A172 (cell line): ENCODE data around the gene ARID2. TPM values are rescaled to one million over a fixed set of nuclear protein-coding genes. Genes with fewer than 3 reads are reported as not detected.

Source experiments
- DNase-seq: peaks from one replicate; pipeline ENCODE4 v3.0.0-alpha.2; 2015; ENCODE audit warnings: low spot score
- total RNA-seq: library from RNA; depleted of rRNA; stranded (reverse); fragments of >200 nt; shearing (Covaris generic); gene quantifications from 2 replicates; pipeline ENCODE4 v1.2.3, GENCODE V29; 2014

The ARID2 gene
- total RNA-seq, 1 experiment from 2014 or later = 9.9 TPM

DNA sequence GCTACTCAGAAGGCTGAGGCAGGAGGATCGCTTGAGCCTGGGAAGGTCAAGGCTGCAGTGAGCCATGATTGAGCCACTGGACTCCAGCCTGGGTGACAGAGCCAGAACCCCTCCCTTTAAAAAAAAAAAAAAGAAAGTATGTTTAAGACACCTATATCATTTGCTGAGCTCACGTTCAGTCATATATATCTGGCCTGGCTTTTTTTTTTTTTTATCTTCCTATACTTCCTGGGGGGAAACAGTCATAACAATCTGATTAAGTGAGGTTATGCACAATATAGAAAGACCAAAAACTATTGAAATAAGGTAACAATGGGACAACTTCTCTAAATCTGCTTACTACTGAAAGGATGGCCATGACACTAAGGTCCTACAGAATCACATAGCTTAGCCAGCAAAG lies 9.4 kb upstream of the ARID2 start:
- no peak for DNase-seq

DNA sequence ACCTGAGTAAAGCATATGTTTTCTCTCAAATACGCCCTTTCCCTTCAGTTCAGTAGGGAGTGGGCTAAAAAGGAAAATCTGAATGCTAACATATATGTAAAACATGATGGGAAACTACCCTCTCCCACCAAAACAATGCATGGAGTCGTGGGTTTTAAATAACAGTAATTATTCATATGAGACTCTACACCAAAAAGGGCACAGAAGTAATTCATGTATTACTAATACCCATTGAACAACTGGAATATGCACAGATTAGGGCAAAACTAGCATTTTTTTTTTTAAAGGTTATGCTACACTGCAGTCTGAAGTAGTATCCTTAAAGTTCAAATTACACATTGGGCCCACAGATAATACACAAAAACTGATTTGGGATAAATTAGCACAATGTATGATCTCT lies 8.1 kb upstream of the ARID2 start:
- DNase-seq = no peak

DNA sequence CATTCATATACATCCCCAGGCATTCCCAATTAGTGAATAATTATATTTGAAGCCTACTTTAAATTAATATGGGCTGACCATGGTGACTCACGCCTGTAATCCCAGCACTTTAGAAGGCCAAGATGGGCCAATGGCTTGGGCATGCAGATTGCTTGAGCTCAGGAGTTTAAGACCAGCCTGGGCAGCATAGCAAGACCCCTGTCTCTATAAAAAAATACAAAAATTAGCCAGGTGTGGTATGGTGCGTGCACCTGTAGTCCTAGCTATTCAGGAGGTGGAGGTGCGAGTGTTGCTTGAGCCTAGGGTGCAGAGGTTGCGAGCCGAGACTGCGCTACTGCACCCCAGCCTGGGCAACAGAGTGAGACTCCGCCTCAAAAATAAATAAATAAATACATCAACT lies 7.6 kb upstream of the ARID2 start:
- no peak for DNase-seq

DNA sequence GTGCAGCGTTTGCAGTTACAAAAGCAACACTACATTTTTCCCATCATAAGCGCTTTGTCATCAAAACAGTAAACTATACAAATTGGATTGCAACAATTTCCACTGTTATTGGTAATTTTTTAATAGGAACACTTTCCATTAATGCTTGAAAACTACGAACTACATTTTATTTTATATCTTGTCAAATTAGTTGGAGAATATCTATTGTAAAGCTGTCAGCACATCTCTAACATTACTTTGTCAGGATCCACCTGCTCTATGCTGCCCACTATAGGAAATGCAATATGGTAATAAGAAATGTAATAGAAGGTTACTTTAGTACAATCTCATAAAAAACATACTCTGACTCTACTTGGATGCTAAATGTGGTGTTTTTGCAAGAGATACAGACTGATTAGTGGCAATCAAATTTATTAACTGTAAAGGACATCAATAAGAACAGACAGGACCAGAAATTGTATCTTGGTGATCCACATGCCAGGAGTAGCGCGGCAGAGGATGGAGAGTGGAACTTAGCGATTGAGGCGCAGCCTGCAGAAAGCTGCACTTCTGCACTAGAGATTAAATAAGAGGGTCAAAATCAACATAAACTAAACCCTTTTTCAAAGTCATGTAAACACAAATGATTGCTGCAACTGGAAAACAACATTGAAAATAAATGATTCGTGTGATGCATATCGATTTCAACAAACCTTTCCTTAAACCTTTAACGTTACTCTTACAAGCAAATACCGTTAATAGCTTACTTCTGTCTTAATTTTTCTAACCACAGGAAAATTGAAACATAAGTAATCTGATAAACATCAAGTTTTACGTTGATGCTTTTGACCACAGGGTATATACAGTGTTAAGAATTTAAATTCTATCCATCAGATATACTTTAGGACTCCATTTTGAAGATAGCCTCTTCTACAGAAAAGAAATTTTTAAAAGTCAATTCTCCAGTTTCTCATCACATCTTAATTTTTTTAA lies 3.6 kb upstream of the ARID2 start:
- DNase-seq = peak; percentile 56

DNA sequence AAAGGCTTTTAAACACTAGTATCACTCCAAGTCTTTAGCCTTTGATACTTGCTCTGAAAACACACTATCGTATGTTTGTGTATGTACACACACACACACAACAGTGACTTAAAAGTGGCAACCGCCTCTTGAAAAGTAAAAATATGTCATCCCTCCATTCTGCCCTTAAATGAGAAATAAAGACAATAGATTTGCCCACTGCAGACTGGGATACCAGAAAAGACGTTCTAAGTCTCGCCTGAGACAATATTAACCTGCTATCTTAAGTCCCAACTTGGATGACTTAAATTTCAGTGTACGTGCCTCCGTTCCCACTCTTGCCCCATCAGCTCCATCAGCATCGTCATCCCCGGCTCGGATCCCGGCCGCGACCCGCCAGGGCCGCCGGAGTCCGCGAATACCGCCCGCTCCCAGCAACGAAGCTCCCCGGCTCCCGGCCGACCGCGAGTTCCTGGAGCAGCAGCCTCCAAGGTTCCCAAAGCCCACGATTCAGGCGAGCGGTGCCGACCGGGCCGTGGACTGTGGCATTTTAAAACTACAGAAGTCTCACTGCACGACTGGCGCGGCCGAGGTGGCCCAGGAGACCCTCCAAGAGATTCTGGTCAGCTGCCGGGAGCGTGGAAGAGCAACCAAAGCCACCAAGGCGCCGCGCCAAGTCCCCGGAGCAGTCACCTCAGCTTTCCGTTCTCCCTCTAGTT lies 2.8 kb upstream of the ARID2 start:
- peak; percentile 5 for DNase-seq

DNA sequence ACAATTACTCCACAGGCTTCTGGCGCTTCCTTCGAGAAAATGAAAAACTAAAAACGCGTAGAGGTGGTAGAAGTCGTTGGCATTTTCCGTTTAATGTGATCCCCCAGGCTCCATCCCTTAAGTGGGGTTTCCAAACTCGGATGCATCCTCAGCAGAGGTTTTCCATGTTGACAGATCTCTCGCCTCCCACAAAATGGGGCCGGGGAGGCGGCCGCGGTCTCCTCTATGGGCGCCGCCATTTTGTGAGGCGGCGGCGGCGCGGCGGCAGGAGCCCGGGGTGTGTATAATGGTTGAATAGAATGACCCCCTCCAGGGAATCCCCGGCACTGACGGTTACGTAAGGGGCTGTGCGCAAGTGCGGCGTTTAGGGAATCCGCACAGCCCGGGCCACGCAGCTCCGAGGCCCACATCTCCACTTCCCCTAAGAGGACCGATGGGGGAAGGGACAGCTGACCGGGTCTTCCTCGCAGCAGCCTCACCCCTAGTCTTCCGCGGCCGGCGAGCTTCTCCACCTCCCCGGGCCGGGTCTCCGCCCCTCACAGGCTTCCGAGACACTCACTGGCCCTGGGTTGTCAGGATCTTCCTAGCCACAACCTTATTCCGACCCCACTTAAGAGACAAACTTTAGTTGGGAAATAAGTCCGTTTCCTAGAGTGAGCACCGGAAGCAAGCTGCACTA lies 2.1 kb upstream of the ARID2 start:
- DNase-seq = peak; percentile 92

DNA sequence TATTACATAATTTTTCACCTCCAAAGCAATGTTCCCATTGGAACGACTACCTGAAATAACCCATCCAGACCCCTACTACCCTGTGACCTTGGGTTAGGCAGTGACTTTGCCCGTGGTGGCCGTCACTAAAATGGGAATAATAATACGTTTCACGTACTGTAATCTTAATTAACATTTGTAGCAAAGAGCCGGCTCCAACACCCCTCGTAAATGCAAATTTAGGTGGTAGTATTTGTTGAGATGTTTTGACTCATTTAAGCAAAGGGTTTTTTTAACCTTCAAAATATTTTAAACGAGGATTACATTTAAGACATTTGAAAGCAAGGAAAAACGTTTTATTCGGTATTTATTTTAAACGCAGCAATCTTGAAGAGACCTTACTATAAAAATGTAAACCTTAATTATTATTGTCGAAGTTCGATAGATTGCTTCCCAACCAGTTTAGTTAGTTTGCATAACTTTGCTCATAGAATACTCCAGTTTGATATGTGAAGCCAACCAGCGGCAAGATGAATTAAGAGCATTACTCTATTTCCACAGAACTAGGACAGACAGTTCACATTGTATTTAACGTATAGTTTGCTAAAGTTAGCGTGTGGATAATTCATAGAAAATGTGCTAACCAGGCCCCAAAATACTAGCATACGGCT lies 1.4 kb upstream of the ARID2 start:
- no peak for DNase-seq

DNA sequence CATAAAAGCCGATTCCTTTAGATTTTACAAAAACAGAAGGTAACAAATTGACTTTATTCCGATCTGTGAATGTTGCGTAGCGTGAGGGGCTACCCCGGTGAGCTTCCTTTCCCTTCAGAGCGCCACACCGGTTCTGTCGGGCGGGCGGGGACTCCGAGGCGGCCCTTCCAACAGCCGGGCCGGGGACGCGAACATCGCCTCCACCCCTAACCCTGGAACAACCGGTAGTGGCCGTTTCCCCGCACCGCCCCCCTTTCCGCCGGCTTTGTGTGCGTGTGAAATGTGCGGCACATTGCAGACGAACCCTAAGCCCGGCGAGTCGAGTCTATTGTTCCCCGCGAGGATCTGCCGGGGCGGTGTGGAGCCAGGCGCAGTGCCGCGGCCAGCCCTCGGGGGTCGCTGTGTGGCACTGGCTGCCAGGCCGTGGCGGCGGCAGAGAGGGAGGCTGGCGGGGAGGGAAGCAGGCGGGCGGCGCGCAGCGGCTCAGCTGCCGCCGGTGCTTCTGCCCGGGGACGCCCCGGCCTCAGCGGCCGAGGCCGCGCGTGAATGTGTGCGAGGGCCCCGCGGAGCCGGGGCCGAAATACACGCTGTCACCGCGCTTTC lies 775 bp upstream of the ARID2 start:
- DNase-seq = peak; percentile 69

DNA sequence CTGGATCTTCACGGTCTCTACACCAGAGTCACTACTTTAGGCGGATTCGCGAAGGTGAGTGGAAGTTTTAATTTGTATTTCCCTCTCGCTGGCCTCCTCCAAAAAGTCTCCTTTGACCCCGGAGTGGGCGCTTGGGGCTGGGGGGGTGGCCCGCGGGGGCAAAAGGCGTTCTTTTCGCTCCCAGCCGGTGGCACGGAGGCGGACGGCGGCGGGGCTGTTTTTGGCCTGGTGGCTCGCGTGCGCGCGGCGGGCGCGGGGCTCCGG lies 510 bp downstream of the ARID2 start:
- DNase-seq = peak; percentile 7

DNA sequence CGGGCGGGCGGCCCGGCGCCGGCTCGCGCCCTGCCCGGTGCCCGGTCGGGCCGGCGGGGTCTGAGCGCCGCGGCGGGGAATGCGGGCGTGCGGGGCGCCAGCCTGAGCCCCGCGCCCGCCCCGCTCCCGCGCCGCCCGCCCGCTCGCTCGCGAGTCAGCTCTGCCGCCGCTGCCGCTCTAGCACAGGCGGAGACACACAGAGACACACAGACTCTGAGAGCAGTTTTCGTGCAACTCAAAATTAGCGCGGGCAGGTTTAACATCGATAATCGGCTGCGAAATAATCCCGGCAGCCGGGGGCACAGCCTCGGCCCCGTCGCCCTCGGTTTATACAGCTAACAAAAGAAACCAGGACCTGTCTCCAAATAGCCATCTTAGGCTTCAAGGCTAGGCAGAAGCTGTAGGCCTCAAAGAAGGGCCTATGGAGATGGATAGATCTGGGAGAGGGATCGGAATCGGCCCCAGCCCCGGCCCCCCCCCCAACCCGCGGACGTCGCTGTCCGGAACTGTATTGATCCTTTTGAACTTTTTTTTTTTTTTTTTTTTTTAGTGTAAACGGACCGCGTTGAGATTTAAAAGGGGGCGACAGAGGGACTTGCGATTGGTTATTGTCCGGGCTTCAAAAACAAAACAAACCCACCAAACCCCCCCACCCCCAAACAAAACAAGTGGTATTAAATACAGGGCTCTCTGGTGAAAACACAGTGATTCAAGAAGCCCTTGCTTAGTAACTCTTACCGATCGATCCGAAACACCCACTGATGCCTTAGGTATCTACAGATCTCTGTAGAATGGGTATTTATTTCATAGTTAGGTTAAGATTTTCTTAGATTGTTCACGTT lies 1.1 kb downstream of the ARID2 start:
- DNase-seq = peak; percentile 29

DNA sequence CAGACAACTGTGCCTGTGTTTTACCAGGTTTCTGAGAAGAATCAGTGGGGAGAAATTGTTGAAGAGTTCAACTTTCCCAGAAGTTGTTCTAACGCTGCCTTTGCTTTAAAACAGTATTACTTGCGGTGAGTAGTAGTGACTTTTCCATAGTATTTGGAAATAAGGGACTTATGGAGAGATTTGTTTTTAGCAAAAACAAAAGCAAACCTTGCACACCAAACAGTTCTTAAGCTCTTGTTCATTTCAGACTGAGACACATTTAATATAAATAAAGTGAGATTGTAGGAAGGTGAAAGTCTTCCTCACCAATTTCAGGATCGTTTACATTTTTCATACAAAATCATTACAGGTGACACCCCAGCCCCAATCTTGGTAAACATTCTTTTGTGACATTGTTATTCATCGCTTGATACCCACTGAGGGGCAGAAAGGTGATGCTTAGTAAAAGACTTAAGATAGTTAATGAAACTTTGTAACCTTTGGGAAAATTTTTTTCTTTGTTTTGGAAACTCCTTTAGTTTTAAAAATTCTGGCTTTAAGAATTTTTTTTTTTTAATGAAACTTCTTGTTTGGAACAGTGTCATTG lies 1.8 kb downstream of the ARID2 start:
- peak; percentile 9 for DNase-seq

DNA sequence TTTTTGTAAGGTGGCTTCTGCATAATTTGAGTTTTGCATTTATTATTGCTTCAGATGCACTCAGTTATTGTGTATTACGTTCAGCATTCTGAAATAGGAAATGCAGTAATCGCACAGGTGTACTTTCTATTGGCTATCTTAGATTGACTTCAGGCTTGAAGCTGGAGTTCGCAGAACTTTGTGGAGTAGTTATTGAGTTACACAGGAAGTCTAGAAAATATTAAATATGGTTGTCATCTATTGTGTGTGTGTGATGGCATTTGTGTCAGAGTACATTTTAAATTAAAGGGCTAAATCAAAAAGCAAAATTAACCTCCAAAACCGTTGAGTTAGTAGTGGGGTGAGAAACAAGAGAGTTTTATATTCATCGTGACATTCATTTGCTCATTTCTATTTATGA lies 2.7 kb downstream of the ARID2 start:
- peak; percentile 16 for DNase-seq

DNA sequence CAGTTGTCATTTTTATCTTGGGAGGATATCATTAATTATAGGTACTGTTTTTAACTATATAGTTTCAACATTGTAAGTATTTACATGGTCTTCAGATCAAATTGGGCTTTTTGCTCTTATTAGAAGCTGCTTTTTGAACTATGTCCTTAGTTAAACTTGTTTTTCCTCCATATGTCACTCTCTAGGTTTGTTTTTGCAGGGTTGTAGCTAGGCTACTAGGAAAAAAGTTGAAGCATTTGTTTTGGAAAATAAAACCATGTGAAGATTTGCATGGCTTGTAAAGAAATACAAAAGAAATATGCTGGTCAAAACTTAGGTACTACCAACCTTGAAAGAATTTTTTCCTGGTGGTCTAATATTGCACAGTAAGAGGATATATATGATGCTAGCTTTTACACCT lies 3.4 kb downstream of the ARID2 start:
- no peak for DNase-seq

DNA sequence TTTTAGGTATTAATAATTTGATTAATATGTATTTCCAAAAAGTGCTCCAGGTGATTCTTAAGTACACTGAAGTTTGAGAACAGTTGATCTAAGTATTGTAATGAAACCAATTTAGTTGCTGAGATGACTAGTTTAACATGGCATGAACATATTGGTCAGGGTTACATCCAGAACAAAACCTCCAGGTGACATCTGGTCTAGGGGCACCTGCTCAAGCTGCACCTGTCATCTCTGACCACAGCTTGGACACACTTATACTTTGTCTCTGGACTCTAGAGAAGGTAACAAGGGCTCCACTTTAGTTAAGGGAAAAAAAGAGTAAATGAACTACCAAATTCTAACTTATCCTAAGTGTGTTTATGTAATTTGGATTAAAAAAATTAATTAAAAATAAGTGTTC lies 8.1 kb downstream of the ARID2 start:
- no peak for DNase-seq

DNA sequence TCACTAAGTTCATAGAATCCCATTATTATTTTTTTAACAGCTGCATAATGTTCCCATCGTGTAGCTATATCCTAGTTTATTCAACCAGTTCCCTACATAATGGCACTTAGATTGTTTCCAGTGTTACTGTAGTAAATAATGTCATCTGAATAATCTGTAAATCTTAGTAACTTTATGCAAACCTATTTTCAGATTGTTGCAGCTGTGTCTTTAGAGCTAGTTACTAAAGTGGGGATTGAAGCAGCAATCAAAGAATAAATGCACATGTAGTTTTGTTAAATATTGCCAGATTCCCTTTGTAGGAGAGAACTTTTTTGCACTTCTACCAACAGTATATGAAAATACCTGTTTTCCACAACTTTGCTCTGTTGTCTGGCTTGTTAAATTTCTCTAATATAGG lies 13.1 kb downstream of the ARID2 start:
- DNase-seq = no peak

DNA sequence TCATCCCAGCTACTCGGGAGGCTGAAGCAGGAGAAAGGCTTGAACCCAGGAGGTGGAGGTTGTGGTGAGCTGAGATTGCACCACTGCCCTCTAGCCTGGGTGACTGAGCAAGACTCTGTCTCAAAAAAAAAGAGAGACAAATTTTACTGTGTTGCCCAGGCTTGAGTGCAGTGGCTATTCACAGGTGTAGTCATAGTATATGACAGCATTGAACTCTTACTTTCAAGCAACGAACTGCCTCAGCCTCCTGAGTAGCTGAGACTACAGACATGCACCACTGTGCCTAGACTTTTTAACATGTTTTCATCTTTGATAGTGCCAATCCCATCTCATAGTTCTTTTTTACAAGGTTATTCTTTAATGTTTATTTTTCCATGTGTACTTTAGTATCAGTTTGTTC lies 13.7 kb downstream of the ARID2 start:
- DNase-seq = no peak

DNA sequence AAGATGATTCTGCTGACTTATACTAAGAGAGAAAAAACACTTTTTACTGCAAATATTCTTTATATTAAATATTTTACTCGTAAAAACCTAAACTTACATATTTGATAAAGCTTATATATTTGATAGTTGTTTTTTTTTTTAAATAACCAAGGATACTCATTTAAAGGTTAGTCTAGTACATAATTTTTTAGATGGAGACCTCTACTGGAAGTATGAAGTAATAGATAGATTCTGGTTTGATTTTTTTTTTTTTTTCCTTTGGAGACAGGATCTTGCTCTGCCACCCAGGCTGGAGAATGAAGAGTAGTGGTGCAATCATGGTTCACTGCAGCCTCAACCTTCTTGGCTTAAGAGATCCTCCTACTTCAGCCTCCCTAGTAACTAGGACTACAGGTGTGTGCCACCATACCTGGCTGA lies 16.4 kb downstream of the ARID2 start:
- no peak for DNase-seq

DNA sequence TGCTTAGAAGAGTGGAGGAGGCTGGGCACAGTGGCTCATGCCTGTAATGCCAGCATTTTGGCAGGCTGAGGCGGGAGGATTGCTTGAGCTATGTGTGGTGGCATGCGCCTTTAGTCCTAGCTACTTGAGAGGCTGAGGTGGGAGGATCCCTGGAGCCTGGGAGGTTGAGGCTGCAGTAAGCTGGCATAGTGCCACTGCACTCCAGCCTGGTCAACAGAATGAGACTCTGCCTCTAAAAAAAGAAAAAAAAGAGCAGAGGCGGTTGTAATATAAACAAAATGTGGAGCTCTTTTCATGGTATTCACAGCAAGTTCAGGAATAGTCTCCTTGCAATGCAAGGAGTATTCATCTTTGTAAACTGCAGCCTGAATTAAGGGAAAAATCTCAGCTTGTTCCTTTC lies 27.2 kb downstream of the ARID2 start:
- no peak for DNase-seq

DNA sequence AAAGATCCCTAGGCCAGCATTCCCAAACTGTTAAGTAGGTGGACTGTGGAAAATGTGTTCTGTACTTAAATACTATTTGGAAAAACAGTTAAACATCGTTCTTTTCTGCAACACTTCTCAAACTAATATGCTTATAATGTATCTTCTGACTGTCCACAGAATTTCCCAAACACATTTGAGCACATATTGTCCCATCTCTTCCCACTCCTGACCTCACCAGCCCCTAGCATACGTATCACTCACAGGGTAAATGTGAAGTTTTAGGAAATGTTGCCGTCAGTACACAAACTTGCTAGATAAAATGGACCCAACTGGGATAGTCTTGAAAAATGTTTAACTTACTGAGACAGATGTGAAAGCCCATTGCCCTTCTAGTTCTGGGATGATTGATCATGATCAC lies 27.7 kb downstream of the ARID2 start:
- no peak for DNase-seq

DNA sequence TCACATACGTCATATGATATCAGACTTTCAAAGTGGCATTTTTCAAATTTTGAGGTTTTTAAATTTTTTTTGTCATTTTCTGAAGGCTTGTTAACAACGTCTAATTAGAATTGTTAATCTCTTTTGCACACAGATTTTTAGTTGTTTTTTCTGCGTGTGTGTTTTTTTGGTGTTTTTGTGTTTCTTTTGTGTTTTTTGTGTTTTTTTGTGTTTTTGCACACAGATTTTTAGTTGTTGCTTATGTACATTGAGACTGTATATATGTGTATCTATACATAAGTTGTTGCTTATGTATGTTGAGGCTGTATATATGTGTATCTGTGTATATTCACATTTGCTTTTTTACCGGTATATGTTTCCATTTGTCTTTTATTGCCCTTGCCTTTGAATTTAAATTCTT lies 30.8 kb downstream of the ARID2 start:
- DNase-seq = no peak
